ENCODE measurements around the gene ABCA2.

- TF ChIP-seq MAX (IDR thresholded peaks at IDR 0.05; ENCODE audit: low read depth) = no peak
- no peak for TF ChIP-seq CTCF (IDR thresholded peaks at IDR 0.05)
- TF ChIP-seq FOXM1 (IDR thresholded peaks at IDR 0.05; ENCODE audit: low read depth) = no peak
- no peak for TF ChIP-seq USF2 (IDR thresholded peaks at IDR 0.05; ENCODE audit: borderline replicate concordance, low read depth, low read length)
- no peak for TF ChIP-seq RXRA (IDR thresholded peaks at IDR 0.05; ENCODE audit: borderline replicate concordance, low read depth)
- TF ChIP-seq JUND (IDR thresholded peaks at IDR 0.05) = no peak
- TF ChIP-seq SIN3A (IDR thresholded peaks at IDR 0.05; ENCODE audit: borderline replicate concordance, low read depth, low read length) = no peak
- no peak for TF ChIP-seq POLR2AphosphoS5 (IDR thresholded peaks at IDR 0.05; ENCODE audit: low read depth, low read length)
- no peak for TF ChIP-seq FOXJ3 (CRISPR knock-in tag; IDR thresholded peaks at IDR 0.05)
- TF ChIP-seq EZH2phosphoT487 (IDR thresholded peaks at IDR 0.05; ENCODE audit: borderline replicate concordance, low read depth) = no peak
- TF ChIP-seq NFIC (IDR thresholded peaks at IDR 0.05; ENCODE audit: borderline replicate concordance) = no peak
- TF ChIP-seq REST (IDR thresholded peaks at IDR 0.05; ENCODE audit: low read depth, low read length) = no peak
These were observed 44.9 kb downstream of the ABCA2 start for GRCh38 chr9:136983167-136983566.

Measured in SK-N-SH (cell line).